ENCODE measurements around the gene TFB1M.
"Not testable (repeated sequence)": the region's sequence is repeated elsewhere in the genome, so short reads cannot be mapped to it uniquely, and the experiment has no call there.

TFB1M gene

DNA sequence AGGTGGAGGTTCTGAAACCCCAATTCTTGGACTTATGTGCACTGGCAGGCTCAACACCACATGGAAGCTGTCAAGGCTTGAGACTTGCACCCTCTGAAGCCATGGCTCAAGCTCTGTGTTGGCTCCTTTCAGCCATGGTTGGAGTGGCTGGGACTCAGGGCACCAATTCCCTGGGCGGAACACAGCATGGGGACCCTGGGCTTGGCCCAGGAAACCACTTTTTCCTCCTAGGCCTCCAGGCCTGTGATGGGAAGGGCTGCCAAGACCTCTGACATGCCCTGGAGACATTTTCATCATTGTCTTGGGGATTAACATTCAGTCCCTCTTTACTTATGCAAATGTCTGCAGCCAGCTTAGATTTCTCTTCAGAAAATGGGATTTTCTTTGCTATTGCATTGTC, 76.7 kb downstream of the TFB1M start:
- Histone ChIP-seq H3K27me3 (ENCODE audit: control insufficient read depth, insufficient read depth, low read length) (no peaks in the 10 kb centered on the region), H3K9ac (ENCODE audit: low read length) (no peak overlapping the region), H3K36me3 (ENCODE audit: control insufficient read depth, insufficient read depth, low read length) (no peaks in the 10 kb centered on the region), H3K9me3 (ENCODE audit: control insufficient read depth, low read length) (peaks cover 4% of the 10 kb centered on the region), H3K4me3 (ENCODE audit: low read length) (no peak overlapping the region), H3K4me1 (ENCODE audit: control insufficient read depth, insufficient read depth, low read length) (no peaks in the 10 kb centered on the region)

DNA sequence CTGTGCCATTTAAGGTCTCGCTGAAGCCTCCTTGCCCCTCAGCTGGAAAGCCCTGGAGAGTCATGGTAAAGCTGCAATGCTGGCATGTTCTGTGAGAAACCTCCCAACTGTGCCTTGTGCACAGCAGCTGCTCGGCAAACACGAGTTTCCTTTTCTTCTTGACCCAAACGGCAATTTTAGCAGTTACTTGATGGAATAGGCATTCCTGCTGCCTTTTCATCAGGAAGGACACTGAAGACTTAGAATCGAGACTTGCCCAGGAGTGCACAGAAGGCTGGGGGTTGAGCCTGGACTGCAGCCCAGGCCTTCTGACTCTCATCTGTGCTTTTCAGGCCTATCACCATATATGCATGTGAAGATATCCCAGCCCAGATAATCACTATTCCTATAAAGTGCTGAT, 79.2 kb downstream of the TFB1M start:
- no peak overlapping the region for H3K9ac ChIP-seq (ENCODE audit: low read length)

DNA sequence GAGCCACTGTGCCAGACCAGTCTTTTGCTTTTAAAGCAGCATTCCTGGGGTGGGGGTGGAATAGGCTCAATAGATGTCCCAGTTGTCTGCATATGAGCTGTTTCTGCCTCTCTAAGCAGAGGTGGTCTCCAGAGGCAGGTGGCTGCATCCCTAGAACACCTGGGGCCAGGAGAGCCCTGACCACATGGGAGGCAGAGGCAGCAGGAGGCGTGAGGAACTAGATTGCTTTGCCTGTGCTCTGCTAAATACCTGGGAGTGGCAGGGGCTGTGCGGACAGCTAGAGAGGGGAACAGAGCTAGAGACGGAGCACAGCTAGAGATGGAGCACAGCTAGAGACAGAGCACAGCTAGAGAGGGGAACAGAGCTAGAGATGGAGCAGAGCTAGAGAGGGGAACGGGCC, 79.6 kb downstream of the TFB1M start:
- H3K9ac ChIP-seq (ENCODE audit: low read length), result no peak overlapping the region
- H3K9me3 ChIP-seq (ENCODE audit: control insufficient read depth, low read length), result peaks cover 4% of the 10 kb centered on the region
- no peaks in the 10 kb centered on the region for H3K36me3 ChIP-seq (ENCODE audit: control insufficient read depth, insufficient read depth, low read length)
- H3K27me3 ChIP-seq (ENCODE audit: control insufficient read depth, insufficient read depth, low read length), result no peaks in the 10 kb centered on the region
- H3K4me3 ChIP-seq (ENCODE audit: low read length), result no peak overlapping the region
- H3K4me1 ChIP-seq (ENCODE audit: control insufficient read depth, insufficient read depth, low read length), result no peaks in the 10 kb centered on the region

More for the DNA sequence above, 79.2 kb downstream of the TFB1M start:
- H3K4me3 ChIP-seq (ENCODE audit: low read length), result no peak overlapping the region
- no peaks in the 10 kb centered on the region for H3K27me3 ChIP-seq (ENCODE audit: control insufficient read depth, insufficient read depth, low read length)
- H3K9me3 ChIP-seq (ENCODE audit: control insufficient read depth, low read length), result peaks cover 4% of the 10 kb centered on the region
- H3K4me1 ChIP-seq (ENCODE audit: control insufficient read depth, insufficient read depth, low read length), result no peaks in the 10 kb centered on the region
- H3K36me3 ChIP-seq (ENCODE audit: control insufficient read depth, insufficient read depth, low read length), result no peaks in the 10 kb centered on the region

DNA sequence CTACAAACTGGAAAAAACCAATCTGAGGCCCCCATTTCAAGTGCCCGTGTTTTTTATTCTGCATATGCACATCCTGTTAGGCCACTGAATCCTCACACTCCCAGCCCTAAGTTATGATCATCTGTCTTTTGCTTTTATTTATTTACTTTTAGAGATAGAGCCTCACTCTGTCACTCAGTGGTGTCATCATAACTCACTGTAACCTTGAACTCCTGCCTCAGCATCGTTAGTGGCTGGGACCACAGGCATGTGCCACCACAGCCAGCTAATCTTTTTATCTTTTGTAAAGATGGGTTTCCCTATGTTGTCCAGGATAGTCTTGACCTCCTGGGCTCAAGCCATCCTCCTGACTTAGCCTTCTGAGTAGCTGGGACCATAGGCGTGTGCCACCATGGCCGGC, 80.1 kb downstream of the TFB1M start:
- H3K9ac ChIP-seq (ENCODE audit: low read length), result no peak overlapping the region
- no peak overlapping the region for H3K4me3 ChIP-seq (ENCODE audit: low read length)
- H3K27me3 ChIP-seq (ENCODE audit: control insufficient read depth, insufficient read depth, low read length), result no peaks in the 10 kb centered on the region
- H3K4me1 ChIP-seq (ENCODE audit: control insufficient read depth, insufficient read depth, low read length), result no peaks in the 10 kb centered on the region
- H3K36me3 ChIP-seq (ENCODE audit: control insufficient read depth, insufficient read depth, low read length), result no peaks in the 10 kb centered on the region
- peaks cover 4% of the 10 kb centered on the region for H3K9me3 ChIP-seq (ENCODE audit: control insufficient read depth, low read length)

DNA sequence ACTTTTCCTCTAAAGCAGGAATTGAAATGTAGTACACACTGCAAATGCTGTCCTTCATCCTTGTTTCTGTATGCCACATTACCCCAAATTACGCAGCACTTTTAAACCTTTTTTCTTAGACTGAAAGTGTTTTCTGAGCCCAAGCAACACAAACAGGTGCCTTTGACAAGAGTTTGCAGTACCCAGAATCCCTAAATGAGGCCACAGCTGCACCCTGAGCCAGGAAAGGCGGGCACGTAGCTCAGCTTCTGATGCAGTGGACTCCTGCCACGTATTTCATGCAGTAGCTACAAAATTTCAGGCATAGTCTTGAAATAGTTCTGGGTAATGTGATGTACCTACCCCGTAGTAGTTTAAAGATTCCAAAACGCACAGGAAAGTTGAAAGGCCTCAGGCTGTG, 81.4 kb downstream of the TFB1M start:
- Histone ChIP-seq H3K36me3 (ENCODE audit: control insufficient read depth, insufficient read depth, low read length) (no peaks in the 10 kb centered on the region), H3K27me3 (ENCODE audit: control insufficient read depth, insufficient read depth, low read length) (no peaks in the 10 kb centered on the region), H3K4me3 (ENCODE audit: low read length) (no peak overlapping the region), H3K4me1 (ENCODE audit: control insufficient read depth, insufficient read depth, low read length) (no peaks in the 10 kb centered on the region), H3K9ac (ENCODE audit: low read length) (no peak overlapping the region), H3K9me3 (ENCODE audit: control insufficient read depth, low read length) (peaks cover 2% of the 10 kb centered on the region)

DNA sequence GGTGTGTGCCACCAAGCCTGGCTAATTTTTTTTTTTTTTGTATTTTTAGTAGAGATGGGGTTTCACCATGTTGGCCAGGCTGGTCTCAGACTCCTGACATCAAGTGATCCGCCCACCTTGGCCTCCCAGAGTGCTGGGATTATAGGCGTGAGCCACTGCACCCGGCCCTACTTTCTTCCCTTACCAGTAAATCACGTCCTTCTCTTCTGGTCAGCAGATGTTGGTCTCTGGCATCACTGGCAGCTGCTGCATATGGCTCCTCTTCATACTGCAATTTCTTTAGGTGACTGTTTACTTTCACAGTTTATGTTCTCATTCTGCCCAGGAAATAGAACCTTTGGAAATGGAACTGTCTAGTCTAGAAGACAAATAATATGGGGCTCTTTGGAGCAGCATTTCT, 83.3 kb downstream of the TFB1M start:
- not testable (repeated sequence) for H3K4me3 ChIP-seq (ENCODE audit: low read length); H3K36me3 ChIP-seq (ENCODE audit: control insufficient read depth, insufficient read depth, low read length); H3K27me3 ChIP-seq (ENCODE audit: control insufficient read depth, insufficient read depth, low read length); H3K9me3 ChIP-seq (ENCODE audit: control insufficient read depth, low read length); H3K9ac ChIP-seq (ENCODE audit: low read length); H3K4me1 ChIP-seq (ENCODE audit: control insufficient read depth, insufficient read depth, low read length)

DNA sequence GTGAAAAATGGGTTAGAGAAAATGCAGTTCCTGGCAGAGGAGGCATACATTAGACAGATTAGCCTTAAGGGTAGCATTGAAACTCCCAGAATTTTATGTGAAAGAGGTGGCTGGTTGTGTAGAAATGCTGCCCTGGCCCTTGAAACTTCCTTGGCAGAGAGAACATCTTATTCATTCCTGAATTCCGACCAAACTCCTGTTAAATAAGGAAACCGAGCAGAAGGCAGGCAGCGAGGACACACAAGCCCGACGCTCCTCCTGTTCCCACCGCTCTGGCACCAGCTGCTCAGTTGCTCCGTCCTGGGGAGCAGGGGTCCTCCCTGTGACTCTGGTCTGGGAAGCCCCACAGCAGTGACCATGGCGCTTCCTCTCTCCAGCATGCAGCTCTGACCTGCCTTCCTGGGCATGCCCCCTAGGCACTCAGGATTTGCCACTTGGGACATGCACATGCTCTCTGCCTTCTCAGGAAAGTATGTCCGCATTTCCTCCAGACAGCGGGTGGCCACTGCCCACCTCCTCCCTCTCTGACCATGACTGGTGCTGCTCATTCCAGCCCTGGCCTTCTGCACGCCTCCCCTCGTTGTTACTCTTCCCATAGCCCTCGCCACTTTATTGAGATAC, 85.6 kb downstream of the TFB1M start:
- H3K4me3 ChIP-seq (ENCODE audit: low read length), result no peak overlapping the region
- H3K27me3 ChIP-seq (ENCODE audit: control insufficient read depth, insufficient read depth, low read length), result no peaks in the 10 kb centered on the region
- H3K4me1 ChIP-seq (ENCODE audit: control insufficient read depth, insufficient read depth, low read length), result no peaks in the 10 kb centered on the region
- no peak overlapping the region for H3K9ac ChIP-seq (ENCODE audit: low read length)
- H3K9me3 ChIP-seq (ENCODE audit: control insufficient read depth, low read length), result no peaks in the 10 kb centered on the region
- no peaks in the 10 kb centered on the region for H3K36me3 ChIP-seq (ENCODE audit: control insufficient read depth, insufficient read depth, low read length)

DNA sequence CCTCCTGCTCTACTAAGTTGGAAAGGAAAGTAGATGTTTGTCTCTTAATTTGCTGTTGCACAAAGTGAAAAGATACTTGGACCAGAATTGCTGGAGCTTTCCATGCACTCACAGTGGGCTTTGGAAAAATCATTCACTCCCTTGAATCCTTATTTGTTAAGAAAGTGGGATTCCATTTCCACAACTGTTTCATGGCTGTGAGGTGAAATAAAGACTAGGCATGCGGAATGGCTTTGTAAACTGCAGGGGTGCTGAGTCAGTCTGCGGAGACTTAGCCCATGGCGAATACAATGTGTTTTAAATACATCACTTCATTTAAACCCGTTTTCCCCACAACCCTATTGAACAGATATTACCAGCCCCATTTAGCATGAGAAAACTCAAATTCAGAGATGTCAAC, 87.2 kb downstream of the TFB1M start:
- Histone ChIP-seq H3K4me1 (ENCODE audit: control insufficient read depth, insufficient read depth, low read length) (no peaks in the 10 kb centered on the region), H3K4me3 (ENCODE audit: low read length) (no peak overlapping the region), H3K36me3 (ENCODE audit: control insufficient read depth, insufficient read depth, low read length) (no peaks in the 10 kb centered on the region), H3K27me3 (ENCODE audit: control insufficient read depth, insufficient read depth, low read length) (no peaks in the 10 kb centered on the region), H3K9me3 (ENCODE audit: control insufficient read depth, low read length) (no peaks in the 10 kb centered on the region), H3K9ac (ENCODE audit: low read length) (no peak overlapping the region)

DNA sequence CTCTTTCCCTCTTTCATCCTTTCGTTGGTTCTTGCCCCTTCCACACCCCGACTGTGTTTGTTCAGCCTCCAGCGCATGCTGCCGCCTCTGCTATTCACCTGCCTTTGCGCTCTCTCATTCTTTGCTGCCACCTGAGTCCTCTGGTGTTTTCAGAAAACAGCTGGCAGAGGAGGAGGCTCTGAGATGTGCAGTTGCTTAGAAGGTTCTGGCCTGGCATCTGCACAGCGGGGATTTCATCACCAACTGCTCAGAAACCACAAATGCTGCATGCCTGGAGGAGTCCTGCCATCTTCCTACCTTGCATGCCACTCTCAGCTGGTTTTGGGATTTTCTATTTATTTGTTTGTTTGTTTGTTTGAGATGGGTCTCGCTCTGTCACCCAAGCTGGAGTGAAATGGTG, 89.7 kb downstream of the TFB1M start:
- no peaks in the 10 kb centered on the region for H3K27me3 ChIP-seq (ENCODE audit: control insufficient read depth, insufficient read depth, low read length)
- H3K9ac ChIP-seq (ENCODE audit: low read length), result no peak overlapping the region
- H3K4me1 ChIP-seq (ENCODE audit: control insufficient read depth, insufficient read depth, low read length), result no peaks in the 10 kb centered on the region
- no peaks in the 10 kb centered on the region for H3K36me3 ChIP-seq (ENCODE audit: control insufficient read depth, insufficient read depth, low read length)
- no peaks in the 10 kb centered on the region for H3K9me3 ChIP-seq (ENCODE audit: control insufficient read depth, low read length)
- H3K4me3 ChIP-seq (ENCODE audit: low read length), result no peak overlapping the region

DNA sequence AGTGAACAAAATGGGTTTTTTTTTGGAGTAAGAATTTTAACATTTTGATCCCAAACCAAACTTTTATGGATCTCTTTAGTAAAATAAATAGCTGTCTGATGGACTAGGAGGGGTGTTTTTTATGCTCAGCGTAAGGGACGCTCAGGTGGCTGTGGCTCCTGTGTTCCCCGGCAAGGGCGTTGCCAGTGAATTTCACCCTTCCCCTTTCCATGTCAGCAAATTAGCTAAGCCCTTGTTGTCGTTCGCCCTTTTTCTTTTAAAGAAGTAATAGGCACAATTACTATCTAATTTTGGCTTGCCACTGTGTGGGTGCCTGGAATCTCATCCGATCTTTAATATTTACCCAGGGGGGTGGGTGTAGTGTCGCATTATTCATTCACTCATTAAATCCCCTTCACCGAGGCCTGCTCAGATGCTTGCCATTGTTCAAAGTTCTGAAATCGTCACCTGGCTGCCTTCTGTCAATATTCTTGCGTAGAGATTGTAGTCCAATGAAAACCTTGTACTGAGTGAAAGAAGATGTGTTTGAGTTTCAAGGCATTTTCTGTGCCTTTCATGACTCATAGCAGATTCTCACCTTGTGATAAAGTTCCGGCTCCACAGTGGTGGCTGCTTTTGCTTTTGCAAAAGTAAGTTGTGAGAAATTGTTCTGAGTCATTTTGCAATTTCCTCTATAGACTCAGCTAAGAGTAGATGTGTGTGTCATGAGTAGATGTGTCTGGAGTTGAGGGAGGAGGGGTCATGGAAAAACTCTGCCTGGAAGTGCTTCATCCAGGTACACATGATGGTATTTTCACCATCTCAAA, 90.4 kb downstream of the TFB1M start:
- no peaks in the 10 kb centered on the region for H3K9me3 ChIP-seq (ENCODE audit: control insufficient read depth, low read length)
- H3K36me3 ChIP-seq (ENCODE audit: control insufficient read depth, insufficient read depth, low read length), result no peaks in the 10 kb centered on the region
- no peak overlapping the region for H3K4me3 ChIP-seq (ENCODE audit: low read length)
- H3K4me1 ChIP-seq (ENCODE audit: control insufficient read depth, insufficient read depth, low read length), result no peaks in the 10 kb centered on the region
- H3K9ac ChIP-seq (ENCODE audit: low read length), result no peak overlapping the region
- H3K27me3 ChIP-seq (ENCODE audit: control insufficient read depth, insufficient read depth, low read length), result no peaks in the 10 kb centered on the region

DNA sequence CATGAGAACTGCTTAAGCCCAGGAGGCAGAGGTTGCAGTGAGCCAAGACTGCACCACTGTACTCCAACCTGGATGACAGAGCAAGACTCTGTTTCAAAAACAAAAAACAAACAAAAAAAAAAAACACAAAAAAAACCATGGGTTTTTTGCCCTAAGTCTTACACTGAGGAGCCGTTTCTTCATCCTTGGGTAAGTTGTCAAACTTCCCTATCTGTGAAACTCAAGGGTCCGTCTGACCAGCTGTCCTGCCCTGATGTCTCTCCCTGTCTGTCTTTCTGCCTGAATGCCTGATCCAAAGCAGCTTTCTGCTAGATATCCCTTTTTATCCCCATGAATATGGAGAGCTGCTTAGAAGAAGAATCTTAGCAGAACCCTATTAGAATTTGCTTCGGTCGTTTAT, 91.8 kb downstream of the TFB1M start:
- H3K36me3 ChIP-seq (ENCODE audit: control insufficient read depth, insufficient read depth, low read length), result no peaks in the 10 kb centered on the region
- H3K27me3 ChIP-seq (ENCODE audit: control insufficient read depth, insufficient read depth, low read length), result no peaks in the 10 kb centered on the region
- H3K4me1 ChIP-seq (ENCODE audit: control insufficient read depth, insufficient read depth, low read length), result no peaks in the 10 kb centered on the region
- no peak overlapping the region for H3K4me3 ChIP-seq (ENCODE audit: low read length)
- H3K9ac ChIP-seq (ENCODE audit: low read length), result no peak overlapping the region
- H3K9me3 ChIP-seq (ENCODE audit: control insufficient read depth, low read length), result no peaks in the 10 kb centered on the region

DNA sequence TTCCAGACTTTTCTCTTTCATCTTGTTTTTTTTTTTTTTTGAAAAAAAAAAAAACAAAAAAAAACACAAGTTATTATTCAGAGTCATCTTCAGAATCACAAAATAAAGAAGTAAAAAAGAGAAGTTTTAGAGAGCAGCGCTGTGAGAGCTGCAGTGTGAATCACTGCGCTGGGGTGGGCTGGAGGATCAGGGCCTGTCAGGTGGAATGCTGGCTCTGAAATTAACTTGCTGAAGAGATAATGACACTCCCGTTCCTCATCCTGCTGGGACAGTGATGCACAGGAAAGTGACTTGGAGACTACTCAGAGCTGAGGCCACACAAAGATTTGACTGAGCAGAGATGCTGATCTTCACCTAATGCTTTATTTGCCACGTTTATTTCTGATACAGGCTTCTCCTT, 93.2 kb downstream of the TFB1M start:
- H3K36me3 ChIP-seq (ENCODE audit: control insufficient read depth, insufficient read depth, low read length), result no peaks in the 10 kb centered on the region
- H3K4me1 ChIP-seq (ENCODE audit: control insufficient read depth, insufficient read depth, low read length), result no peaks in the 10 kb centered on the region
- no peak overlapping the region for H3K9ac ChIP-seq (ENCODE audit: low read length)
- no peaks in the 10 kb centered on the region for H3K9me3 ChIP-seq (ENCODE audit: control insufficient read depth, low read length)
- no peaks in the 10 kb centered on the region for H3K27me3 ChIP-seq (ENCODE audit: control insufficient read depth, insufficient read depth, low read length)
- H3K4me3 ChIP-seq (ENCODE audit: low read length), result no peak overlapping the region

Measured in mucosa of stomach (tissue), 1 donor.